NOMO-1 (cell line): Measurements from ENCODE around the gene ANKRD34C.

Source experiments
- DNase-seq, 2 experiments: peaks; one replicate each; lab custom pipeline; 2025; ENCODE audit not compliant: unreplicated experiment in 2 of 2; lab: John Stamatoyannopoulos, UW

Gene ANKRD34C

DNA sequence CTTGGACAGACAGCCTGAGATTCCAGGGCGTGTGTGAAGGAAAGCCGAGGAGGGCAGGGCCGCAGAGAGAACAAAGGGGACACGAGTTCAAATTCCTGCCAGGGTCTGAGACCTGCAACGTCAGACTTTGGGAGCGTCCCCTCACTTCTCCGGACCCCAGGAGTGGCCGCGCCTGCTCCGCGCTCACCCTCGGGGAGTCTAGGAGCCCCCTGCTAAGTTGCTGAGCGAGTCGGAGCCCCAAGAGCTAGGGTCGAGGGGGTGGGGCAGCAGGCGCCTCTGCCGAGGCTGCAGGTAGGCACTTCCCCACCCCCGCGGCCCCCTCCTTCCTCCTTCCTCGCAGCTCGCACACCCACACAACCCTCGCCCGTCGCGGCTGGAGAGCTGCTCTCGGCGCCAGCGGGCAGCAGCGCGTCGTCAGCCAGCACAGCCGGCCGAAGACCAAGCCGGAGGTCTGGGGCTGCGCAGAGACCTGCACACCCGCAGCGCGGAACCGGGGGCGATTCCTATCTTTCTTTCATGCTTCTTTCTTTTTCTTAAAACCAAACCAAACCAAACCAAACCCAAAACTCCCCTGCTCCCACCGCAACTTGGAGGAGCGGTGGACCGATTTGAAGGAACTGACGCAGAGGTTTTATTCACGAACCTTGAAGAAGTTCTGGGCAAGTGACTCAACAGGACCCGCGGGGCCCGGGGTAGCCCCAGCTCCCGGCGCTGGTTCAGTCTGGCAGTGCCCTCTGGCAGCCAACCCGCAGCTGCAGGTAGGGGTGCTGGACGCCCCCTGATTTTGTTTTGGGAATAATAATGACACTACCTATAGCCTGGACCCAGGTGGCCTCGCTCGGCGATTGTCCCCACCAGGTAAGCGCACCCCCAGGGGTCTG lies at the start of gene ANKRD34C:
Gene ANKRD34C, plus strand, starts transcription at position 352 of the 881 bp plus-strand sequence. CDS start 10,563 bp downstream, outside the sequence.
- DNase-seq, result no peak

DNA sequence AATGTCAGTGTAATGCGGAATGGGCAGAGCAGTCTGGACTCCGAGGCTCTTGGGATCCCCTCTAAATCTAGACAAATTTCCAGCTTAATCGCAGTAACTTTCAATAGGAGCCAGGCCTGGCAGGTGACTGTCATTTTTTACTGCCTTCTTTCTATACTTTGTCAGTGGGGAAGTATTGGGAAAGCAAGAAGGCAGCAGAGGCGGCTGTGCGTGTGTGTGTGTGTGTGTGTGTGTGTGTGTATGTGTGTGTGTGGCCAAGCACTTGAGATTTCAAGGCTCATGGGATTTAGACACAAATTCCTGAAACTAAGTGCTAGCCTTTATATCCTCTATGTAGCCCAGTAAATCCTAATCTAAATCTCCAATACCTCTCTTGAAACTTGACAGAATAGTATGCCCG lies 49.3 kb upstream of the ANKRD34C start:
- no peak for DNase-seq

DNA sequence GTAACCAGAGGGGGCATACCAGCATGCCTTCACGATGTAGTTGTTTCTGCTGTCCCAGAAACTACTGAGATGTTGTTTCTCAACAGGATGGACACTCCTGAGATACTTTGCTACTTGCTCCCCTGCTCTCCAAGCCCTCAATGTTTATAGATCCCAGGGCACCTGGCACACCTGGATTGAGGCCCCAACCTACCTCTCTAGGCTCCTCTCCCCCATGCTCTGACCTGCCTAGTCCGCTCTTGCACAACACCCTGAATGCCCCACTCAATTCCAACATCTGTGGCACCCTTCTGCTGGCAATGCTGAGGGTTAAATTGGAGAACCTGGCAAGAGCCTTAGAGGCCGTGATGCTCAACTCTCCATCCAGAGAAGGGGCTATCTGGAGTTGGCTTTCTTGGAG lies 42.5 kb upstream of the ANKRD34C start:
- DNase-seq, result no peak

DNA sequence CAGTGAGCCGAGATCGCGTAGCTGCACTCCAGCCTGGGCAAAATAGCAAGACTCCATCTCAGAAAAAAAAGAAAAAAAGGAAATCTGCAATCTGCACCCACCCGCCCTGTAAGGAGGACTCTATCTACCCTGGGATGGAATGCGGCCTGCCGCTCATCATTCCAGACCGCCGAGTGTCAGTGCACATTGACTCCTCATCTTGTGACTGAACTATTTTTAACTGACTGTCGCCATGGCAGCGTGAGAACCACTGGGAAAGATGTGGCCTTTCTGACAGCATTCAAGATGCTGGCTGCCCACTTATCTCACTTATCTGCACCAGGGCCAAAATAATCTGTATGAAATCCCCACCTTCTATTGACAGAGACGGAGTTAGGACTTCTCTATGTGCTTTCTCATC lies 38.8 kb upstream of the ANKRD34C start:
- no peak for DNase-seq

DNA sequence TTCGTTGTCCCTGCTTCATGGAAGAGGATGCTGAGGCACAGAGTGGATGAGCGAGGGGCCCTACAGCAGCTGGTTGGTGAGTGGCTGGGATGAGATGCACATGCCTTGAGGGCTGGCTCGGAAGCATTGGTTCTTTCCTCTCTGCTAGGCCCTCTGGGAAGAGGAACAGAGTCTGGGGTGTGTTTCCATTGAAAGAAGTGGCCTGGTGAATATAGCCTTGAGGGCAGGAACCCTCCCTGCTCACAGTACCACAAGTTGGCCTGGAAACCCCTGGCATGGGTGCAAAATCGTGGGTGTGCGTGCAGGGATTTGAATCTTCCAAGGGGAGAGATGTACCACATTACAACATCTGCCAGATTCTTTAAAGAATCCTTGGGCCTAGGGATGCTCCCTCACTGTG lies 37.6 kb upstream of the ANKRD34C start:
- DNase-seq, result no peak

DNA sequence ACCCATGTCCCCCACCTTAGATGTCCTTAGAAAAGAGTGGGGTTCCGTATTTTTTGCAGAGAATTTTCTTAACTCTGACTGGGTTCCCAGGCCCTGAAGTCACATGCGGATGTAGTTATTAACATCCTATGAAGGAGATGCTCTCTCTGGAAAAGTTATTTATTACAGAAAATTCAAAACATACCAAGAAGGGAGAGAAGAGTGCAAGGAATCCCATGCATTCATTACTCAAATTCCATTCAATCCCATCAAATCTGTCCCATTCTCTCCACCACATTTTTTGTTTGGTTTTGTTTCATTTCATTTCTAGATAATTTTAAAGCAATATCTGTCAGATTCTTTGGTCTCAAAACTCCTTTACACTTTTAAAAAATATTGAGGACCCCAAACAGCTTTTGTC lies 34.3 kb upstream of the ANKRD34C start:
- no peak for DNase-seq

DNA sequence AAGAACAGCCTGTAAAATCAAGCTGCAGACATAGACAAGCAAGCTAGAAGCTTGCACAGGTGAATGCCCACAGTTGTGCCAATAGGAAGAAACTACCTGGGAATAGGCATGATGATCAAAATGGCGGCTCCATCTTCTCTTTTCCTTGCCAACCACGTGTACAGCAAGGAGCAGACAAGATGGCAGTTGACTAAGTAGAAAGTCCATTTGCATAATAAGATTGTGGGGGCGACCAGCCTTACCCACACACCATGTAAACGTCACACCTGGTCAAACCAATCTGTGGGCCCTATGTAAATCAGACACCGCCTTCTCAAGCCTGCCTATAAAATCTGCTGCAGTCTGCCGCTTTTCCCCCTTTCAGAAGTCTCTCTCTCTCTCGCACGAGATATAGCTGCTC lies 25.1 kb upstream of the ANKRD34C start:
- DNase-seq, result no peak

DNA sequence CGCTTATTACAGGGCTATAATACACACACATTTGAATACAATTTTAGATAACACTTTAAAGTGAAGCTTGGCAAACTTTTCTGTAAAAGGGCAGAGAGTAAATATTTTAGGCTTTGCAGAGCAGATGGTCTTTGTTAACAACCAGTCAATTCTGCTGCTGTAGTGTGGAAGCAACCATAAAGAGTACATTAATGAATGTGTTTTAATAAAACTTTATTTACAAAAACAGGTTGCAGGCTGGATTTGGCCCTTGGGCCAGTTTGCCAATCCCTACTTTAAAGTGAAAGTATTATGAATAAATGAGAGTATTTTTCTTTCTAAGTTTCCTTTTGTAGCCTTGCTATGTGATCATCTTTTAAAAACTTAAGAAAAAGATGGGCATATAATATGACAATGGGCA lies 20.7 kb upstream of the ANKRD34C start:
- DNase-seq, result no peak

DNA sequence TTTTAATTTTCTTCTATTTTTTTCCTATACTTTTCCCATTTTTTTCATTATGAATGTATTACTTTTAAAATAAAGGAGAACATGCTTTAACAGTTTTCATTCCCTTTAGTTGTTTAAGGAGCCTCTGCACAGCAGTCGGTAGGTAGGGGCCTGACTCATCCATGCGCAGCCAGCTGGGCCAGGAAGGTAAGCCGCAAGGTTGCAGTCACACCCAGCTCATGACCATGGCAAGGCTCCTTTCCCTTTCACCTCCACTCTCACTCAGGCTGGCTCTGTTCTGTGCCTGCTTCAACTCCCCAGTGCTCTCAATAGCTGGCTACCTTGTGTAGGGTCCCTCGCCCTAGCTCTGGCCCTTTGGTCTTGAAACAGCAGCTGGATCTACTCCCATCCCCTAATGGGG lies 17.4 kb upstream of the ANKRD34C start:
- no peak for DNase-seq

DNA sequence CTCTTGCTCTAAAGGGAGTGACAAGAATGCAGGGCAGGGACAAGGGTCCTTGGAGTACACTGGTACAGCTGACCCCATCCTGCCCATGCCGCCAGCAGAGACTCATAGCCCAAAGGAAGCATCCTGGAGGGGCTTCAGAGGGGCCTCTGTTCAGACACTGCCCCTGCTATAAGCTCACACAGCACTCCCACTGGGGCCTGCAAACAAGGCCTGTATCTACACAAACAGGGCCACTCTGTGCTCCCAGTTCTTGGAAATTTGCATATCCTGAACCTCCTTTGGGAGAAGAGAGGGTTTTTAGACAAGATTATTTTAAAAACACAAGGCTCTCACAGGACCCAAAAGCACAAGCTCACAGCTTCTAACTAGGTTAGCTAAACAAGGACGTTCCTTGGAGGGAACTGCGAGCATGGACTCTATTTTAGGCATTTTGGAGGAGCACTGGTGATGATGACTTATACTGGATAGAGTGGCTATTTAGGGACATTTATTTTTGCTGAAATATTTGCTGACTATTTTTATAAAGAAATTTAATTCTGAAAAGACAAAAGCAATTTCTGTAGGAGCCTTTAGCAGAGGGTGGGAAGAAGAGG lies 16.4 kb upstream of the ANKRD34C start:
- no peak for DNase-seq

DNA sequence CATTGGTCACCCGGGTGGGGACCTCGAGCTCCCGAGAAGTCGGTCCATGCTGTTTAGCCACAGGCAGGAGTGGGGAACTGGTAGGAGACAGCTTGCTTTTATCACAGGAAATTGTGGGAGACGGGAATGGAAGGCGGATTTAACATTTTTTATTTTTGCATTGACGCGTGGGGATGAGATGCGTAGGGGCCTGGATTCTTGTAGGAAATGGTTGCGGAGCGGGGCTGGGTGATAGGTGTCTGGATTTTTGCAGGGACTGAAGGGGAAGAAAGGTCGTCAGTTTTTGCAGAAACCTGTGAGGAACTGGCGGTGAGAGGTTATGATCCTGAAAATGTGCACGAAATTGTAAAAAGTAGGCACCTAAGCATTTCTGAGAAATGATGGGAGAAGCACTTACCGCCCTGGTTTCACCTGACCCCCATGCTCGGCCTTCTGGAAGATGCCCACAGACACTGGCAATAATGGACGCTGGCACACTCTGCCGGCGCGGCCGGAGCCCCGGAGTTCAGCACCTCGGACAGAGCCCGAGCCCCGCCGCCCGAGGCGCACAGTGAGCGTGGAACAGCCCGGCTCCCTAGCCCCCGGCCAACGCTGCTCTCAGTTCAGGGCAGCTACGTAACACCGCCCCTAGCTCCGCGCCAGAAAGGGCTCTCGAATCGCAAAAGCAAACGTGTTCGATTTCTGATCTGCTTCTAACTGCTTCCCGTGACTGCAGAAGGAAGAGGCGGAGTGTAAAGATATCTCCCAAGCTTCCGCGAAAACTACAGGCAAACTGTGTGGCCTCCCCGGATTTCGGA lies 928 bp downstream of the ANKRD34C start:
- DNase-seq, result peak in 1 of 2 experiments; percentile 18

DNA sequence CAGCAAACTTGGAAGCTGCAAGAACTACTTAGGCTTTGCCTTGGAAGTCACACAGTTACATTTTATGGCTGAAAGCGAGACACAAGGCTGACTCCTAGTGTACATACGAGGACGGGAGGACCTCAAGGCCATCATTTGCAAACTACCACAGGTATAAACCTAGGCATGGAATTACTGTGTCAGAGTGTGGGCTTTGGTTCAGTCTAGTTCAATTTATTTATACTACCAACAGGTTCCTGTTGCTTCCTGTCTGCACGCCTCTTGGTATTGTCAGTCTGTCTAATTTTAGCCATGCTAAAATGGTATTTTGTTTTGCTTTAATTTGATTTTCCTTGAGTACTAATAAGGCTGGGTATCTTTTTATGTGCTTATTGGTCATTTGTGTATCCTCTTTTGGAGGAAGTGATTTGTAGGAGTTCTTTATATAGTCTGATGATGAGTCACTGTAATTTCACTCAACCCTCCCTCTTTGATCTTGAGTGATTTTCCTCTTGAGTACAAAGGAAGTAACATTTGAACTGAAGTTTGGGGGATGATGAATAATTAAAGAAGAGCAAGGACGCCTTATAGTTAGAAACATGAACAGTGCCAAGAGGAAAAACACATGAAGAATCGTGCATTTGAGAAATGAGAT lies 8.2 kb downstream of the ANKRD34C start:
- DNase-seq, result no peak

DNA sequence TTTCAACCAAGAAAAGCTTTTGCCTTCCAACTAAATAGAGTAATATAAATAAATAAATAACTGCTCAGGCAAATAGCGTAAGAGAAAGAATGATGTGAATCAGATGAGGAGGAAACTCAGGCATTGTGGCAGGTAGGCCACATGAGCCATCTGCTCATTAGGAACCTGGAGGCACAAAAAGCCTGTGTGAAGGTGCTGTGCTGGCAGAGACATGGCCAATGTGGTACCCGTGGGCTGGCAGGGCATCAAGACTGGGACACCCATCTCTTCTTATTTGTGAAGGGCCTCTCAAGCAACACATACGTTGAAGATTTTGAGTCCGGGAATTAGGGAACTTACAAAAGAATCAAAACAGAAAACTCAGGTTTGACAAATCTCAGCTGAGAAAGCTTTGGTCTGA lies 9.5 kb downstream of the ANKRD34C start:
- DNase-seq, result no peak

DNA sequence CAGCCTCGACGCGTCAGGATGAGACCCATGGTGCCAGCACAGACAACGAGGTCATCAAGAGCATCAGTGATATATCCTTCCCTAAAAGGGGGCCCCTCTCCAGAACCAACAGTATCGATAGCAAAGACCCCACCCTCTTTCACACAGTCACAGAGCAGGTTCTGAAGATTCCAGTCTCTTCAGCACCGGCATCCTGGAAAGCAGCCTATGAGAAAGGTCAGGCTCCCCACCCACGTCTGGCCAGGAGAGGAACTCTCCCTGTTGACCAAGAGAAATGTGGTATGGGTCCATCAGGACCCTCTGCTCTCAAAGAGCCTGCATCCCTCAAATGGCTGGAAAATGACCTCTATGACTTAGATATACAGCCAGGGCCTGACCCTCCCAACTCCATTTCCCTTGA lies 11.6 kb downstream of the ANKRD34C start:
- DNase-seq, result no peak

DNA sequence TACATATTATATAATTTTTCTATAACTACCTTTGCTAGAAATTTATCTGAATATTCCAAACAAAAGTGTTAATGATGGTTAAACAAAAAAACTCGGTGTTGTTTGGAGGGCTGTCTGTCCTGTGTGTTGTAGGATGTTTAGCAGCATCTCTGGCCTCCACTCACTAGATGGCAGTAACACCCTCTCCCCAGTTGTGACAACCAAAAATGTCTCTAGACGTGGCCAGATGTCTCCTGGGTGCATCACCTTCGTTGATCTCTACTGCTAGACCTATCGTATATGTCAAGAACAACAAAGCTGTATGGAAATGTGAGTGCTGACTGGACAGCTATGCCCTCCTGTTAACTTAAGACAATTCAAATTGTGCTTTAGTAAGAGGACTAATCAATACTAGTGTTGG lies 14.1 kb downstream of the ANKRD34C start:
- DNase-seq, result no peak

DNA sequence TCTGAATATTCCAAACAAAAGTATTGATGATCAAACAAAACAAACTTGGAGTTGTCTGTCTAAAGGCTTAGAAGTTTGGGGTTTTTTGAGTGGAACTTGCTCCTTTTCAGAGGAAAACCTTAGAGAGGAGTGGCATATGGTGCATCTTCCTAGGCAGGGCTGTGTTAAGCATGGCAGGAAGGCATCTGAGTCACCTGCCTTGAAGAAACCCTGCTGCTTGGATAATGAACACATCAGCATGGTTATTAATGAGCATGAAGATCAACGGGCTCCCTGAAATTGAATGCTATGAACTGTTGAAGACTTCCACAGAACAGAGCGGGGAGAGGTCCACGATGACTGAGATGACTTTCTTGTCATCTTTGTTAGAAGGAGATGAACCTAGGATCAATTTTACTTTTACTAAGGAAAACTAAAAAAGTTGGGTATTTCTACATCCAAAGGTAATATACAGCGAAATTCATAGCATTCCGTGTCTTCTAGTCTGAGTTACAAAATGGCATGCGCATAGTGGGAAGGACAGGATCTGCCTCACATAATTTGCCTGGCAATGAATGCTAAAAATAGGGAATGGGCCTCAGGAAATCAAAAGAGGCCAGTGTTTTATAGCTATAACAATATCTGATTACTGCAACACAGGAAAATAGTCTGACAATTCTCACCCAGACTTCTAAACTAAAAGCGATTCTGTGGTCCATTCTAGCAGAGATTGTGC lies 16.8 kb downstream of the ANKRD34C start:
- DNase-seq, result no peak

DNA sequence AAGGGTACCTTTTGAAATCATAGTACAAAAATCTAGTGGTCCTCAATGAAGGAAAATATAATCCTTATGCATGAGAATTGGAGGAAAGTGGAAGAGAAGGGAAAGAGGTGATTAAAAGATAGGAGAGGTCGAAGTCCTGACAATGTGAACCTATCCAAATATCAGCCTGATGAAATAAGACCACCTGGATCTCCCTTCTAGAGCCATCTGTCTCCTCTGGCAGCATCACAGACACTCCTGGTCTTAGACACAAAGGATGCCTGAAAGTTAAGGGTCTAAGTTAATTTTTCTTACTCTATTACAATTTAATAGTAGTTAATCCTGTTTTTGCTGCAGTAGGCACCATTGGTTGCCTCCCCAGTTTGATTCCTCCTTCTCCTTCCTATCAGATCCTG lies 17.3 kb downstream of the ANKRD34C start:
- no peak for DNase-seq

DNA sequence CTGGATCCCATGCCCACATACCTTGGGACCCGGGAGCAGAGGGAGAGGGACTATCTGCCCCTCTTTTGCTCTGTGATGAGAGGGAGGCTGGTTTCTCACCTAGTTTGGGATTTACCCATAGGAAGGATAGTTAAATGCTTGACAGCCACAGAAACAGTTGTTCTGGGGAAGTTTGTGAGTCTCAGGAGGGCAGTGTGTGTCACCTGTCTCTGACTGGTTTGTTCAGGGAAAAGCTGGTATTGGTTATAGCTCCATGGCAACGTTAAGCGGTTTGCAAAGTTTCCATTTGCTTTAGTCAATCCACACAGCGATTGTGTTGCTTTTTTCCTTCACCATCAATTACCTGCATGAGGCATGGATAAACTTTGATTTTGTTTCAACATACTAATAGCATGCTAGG lies 24.7 kb downstream of the ANKRD34C start:
- DNase-seq, result no peak

DNA sequence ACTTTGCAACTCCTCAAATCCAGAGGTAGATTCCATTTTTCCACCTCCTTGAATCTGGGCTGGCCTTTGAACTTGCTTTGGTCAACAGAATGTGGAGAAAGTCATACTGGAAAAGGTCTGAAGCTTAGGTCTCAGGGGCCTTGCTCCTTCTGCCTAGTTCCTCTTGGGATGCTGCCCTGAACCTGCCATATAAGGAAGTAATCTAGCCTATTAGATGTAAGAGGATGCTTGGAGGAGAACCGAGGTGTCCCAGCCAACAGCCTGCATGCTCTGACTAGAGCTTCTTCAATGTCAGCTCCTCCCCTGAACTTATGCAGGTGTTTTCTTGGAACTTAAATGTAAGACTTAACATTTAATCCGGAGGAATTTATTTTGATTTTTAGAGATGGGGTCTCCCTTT lies 26.4 kb downstream of the ANKRD34C start:
- DNase-seq, result no peak

DNA sequence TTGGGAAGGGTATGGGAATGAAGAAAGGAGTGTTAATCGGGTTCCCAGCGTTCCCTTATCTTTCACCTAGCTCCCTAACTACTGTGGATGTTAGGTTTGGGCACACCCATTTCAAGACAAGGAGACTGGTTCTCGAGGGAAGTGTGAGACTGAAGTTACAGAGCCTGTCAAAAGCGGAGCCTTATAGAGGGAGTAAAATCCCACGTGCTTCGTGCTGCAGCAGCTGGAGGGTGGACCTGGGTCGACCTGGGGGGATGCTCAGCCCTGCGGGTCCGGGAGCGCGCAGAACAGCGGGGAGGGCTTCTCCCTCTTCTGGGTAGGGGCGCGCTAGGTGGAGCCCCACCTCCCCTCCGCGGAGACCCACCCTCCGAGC lies 28.1 kb downstream of the ANKRD34C start:
- DNase-seq, result peak; percentile 30 to 51
